ENCODE measurements around the gene MGAT5.

MGAT5 gene

GRCh38 chr2:134341476-134341875 is 87.6 kb downstream of the MGAT5 start:
- no peak overlapping the region for H3K4me3 ChIP-seq (ENCODE audit: low read depth in 1 of 2, low read length in 2 of 2)
- no peak overlapping the region for H3K9ac ChIP-seq (ENCODE audit: low read depth in 1 of 2, low read length in 2 of 2)
- H3K27me3 ChIP-seq (ENCODE audit: control insufficient read depth in 1 of 2, insufficient read depth in 2 of 2, low read length in 2 of 2) = no peaks in the 10 kb centered on the region
- H3K4me1 ChIP-seq (ENCODE audit: control insufficient read depth in 1 of 2, insufficient read depth in 2 of 2, low read length in 2 of 2) = no peaks in the 10 kb centered on the region
- H3K9me3 ChIP-seq (ENCODE audit: control insufficient read depth in 1 of 2, low read length in 2 of 2) = no peaks in the 10 kb centered on the region
- H3K36me3 ChIP-seq (ENCODE audit: control insufficient read depth in 1 of 2, insufficient read depth in 2 of 2, low read length in 2 of 2) = peaks cover 19 to 38% of the 10 kb centered on the region in 2 donors
- no peak overlapping the region for H3K27ac ChIP-seq (ENCODE audit: low read depth, low read length)

DNA sequence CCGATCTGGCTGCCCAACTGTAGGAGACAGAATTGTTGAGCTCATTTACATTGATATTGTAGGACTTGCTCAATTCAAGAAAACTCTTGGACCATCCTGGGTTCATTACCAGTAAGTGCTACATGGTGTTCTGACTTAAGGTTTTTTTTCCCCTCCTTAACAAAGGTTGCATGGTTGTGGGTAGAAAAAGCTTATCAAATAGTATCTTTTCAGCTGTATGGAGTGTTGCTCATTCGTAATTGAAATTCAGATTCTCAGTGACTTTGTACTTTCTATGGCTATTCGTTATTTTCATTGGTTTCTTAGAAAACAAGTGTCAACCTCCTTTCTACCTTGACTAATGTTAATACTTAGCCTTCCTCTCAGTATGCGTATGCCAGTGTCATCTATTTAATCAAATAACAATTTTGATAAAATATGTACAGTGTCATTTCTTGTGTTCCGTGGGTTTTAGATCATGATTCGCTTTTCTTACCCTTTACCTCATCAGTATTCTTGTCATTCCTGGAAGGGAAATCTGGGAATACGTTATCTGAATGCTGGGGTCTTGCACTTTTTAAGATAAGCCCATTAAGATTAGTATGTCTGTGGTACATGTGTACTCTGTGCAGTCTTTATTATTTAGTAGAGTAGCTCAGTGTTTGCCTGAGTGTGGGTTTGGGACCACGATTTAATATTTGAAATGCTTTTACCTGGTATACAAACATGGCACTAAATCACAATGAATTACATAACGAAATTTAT is 91.3 kb downstream of the MGAT5 start:
- H3K4me1 ChIP-seq (ENCODE audit: control insufficient read depth in 1 of 2, insufficient read depth in 2 of 2, low read length in 2 of 2) = peaks cover 0 to 8% of the 10 kb centered on the region in 2 donors
- no peak overlapping the region for H3K27ac ChIP-seq (ENCODE audit: low read depth, low read length)
- H3K36me3 ChIP-seq (ENCODE audit: control insufficient read depth in 1 of 2, insufficient read depth in 2 of 2, low read length in 2 of 2) = peaks cover 15 to 37% of the 10 kb centered on the region in 2 donors
- no peaks in the 10 kb centered on the region for H3K9me3 ChIP-seq (ENCODE audit: control insufficient read depth in 1 of 2, low read length in 2 of 2)
- no peak overlapping the region for H3K9ac ChIP-seq (ENCODE audit: low read depth in 1 of 2, low read length in 2 of 2)
- H3K4me3 ChIP-seq (ENCODE audit: low read depth in 1 of 2, low read length in 2 of 2) = no peak overlapping the region
- no peaks in the 10 kb centered on the region for H3K27me3 ChIP-seq (ENCODE audit: control insufficient read depth in 1 of 2, insufficient read depth in 2 of 2, low read length in 2 of 2)

GRCh38 chr2:134346141-134346540 is 92.3 kb downstream of the MGAT5 start:
- Histone ChIP-seq H3K9me3 (ENCODE audit: control insufficient read depth in 1 of 2, low read length in 2 of 2) (no peaks in the 10 kb centered on the region), H3K4me1 (ENCODE audit: control insufficient read depth in 1 of 2, insufficient read depth in 2 of 2, low read length in 2 of 2) (peaks cover 0 to 8% of the 10 kb centered on the region in 2 donors), H3K9ac (ENCODE audit: low read depth in 1 of 2, low read length in 2 of 2) (no peak overlapping the region), H3K27ac (ENCODE audit: low read depth, low read length) (no peak overlapping the region), H3K27me3 (ENCODE audit: control insufficient read depth in 1 of 2, insufficient read depth in 2 of 2, low read length in 2 of 2) (no peaks in the 10 kb centered on the region), H3K36me3 (ENCODE audit: control insufficient read depth in 1 of 2, insufficient read depth in 2 of 2, low read length in 2 of 2) (peaks cover 21 to 42% of the 10 kb centered on the region in 2 donors), H3K4me3 (ENCODE audit: low read depth in 1 of 2, low read length in 2 of 2) (no peak overlapping the region)

- Histone ChIP-seq H3K4me1 (ENCODE audit: control insufficient read depth in 1 of 2, insufficient read depth in 2 of 2, low read length in 2 of 2) (peaks cover 0 to 8% of the 10 kb centered on the region in 2 donors), H3K4me3 (ENCODE audit: low read depth in 1 of 2, low read length in 2 of 2) (no peak overlapping the region), H3K36me3 (ENCODE audit: control insufficient read depth in 1 of 2, insufficient read depth in 2 of 2, low read length in 2 of 2) (peaks cover 18 to 46% of the 10 kb centered on the region in 2 donors), H3K9me3 (ENCODE audit: control insufficient read depth in 1 of 2, low read length in 2 of 2) (no peaks in the 10 kb centered on the region), H3K27me3 (ENCODE audit: control insufficient read depth in 1 of 2, insufficient read depth in 2 of 2, low read length in 2 of 2) (no peaks in the 10 kb centered on the region), H3K27ac (ENCODE audit: low read depth, low read length) (no peak overlapping the region), H3K9ac (ENCODE audit: low read depth in 1 of 2, low read length in 2 of 2) (no peak overlapping the region)
Measured at GRCh38 chr2:134347756-134348155, 93.9 kb downstream of the MGAT5 start.

GRCh38 chr2:134348239-134348638 is 94.4 kb downstream of the MGAT5 start:
- H3K9ac ChIP-seq (ENCODE audit: low read depth in 1 of 2, low read length in 2 of 2) = no peak overlapping the region
- H3K27me3 ChIP-seq (ENCODE audit: control insufficient read depth in 1 of 2, insufficient read depth in 2 of 2, low read length in 2 of 2) = no peaks in the 10 kb centered on the region
- no peak overlapping the region for H3K4me3 ChIP-seq (ENCODE audit: low read depth in 1 of 2, low read length in 2 of 2)
- H3K9me3 ChIP-seq (ENCODE audit: control insufficient read depth in 1 of 2, low read length in 2 of 2) = no peaks in the 10 kb centered on the region
- peaks cover 0 to 8% of the 10 kb centered on the region in 2 donors for H3K4me1 ChIP-seq (ENCODE audit: control insufficient read depth in 1 of 2, insufficient read depth in 2 of 2, low read length in 2 of 2)
- peaks cover 18 to 49% of the 10 kb centered on the region in 2 donors for H3K36me3 ChIP-seq (ENCODE audit: control insufficient read depth in 1 of 2, insufficient read depth in 2 of 2, low read length in 2 of 2)
- H3K27ac ChIP-seq (ENCODE audit: low read depth, low read length) = no peak overlapping the region

DNA sequence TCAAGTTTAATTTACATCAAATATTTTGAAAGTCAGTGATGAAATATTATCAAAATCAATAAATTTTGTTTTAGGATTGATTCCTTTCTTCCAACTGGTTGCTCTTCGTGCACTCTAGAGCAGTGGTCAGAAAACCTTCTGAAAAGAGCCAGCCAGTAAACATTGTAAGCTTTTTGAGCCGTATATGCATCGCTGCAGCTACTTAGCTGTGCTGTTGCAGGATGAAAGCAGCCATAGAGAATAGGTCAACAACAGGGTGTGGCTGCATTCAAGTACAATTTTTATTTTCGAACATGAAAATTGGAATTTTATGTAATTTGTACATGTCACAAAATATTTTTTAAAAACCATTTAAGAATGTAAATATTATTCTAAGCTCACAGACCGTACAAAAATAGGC is 94.9 kb downstream of the MGAT5 start:
- peaks cover 0 to 8% of the 10 kb centered on the region in 2 donors for H3K4me1 ChIP-seq (ENCODE audit: control insufficient read depth in 1 of 2, insufficient read depth in 2 of 2, low read length in 2 of 2)
- H3K9me3 ChIP-seq (ENCODE audit: control insufficient read depth in 1 of 2, low read length in 2 of 2) = no peaks in the 10 kb centered on the region
- H3K4me3 ChIP-seq (ENCODE audit: low read depth in 1 of 2, low read length in 2 of 2) = no peak overlapping the region
- H3K36me3 ChIP-seq (ENCODE audit: control insufficient read depth in 1 of 2, insufficient read depth in 2 of 2, low read length in 2 of 2) = peaks cover 20 to 49% of the 10 kb centered on the region in 2 donors
- no peak overlapping the region for H3K27ac ChIP-seq (ENCODE audit: low read depth, low read length)
- no peak overlapping the region for H3K9ac ChIP-seq (ENCODE audit: low read depth in 1 of 2, low read length in 2 of 2)
- H3K27me3 ChIP-seq (ENCODE audit: control insufficient read depth in 1 of 2, insufficient read depth in 2 of 2, low read length in 2 of 2) = no peaks in the 10 kb centered on the region

- no peak overlapping the region for H3K4me3 ChIP-seq (ENCODE audit: low read depth in 1 of 2, low read length in 2 of 2)
- peaks cover 0 to 8% of the 10 kb centered on the region in 2 donors for H3K4me1 ChIP-seq (ENCODE audit: control insufficient read depth in 1 of 2, insufficient read depth in 2 of 2, low read length in 2 of 2)
- no peak overlapping the region for H3K9ac ChIP-seq (ENCODE audit: low read depth in 1 of 2, low read length in 2 of 2)
- peaks cover 10 to 40% of the 10 kb centered on the region in 2 donors for H3K36me3 ChIP-seq (ENCODE audit: control insufficient read depth in 1 of 2, insufficient read depth in 2 of 2, low read length in 2 of 2)
- H3K27me3 ChIP-seq (ENCODE audit: control insufficient read depth in 1 of 2, insufficient read depth in 2 of 2, low read length in 2 of 2) = no peaks in the 10 kb centered on the region
- H3K27ac ChIP-seq (ENCODE audit: low read depth, low read length) = no peak overlapping the region
- no peaks in the 10 kb centered on the region for H3K9me3 ChIP-seq (ENCODE audit: control insufficient read depth in 1 of 2, low read length in 2 of 2)
Measured at GRCh38 chr2:134351016-134351415, 97.1 kb downstream of the MGAT5 start.

GRCh38 chr2:134351899-134352298 is 98.0 kb downstream of the MGAT5 start:
- peaks cover 10 to 44% of the 10 kb centered on the region in 2 donors for H3K36me3 ChIP-seq (ENCODE audit: control insufficient read depth in 1 of 2, insufficient read depth in 2 of 2, low read length in 2 of 2)
- no peak overlapping the region for H3K4me3 ChIP-seq (ENCODE audit: low read depth in 1 of 2, low read length in 2 of 2)

DNA sequence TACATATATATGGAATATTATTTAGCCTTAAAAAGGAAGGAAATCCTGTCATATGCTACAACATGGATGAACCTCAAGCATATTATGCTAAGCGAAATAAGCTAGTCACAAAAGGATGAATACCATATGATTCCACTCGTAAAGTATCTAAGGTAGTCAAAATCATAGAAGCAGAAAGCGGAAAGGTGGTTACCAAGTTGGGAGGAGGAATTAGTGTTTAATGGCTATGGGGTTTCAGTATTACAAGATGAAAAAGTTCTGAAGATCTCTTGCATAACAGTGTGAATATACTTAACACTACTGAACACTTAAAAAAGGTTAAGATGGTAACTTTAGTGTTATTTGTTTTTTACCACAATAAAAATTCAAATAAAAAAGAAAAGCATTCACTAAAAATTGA is 99.0 kb downstream of the MGAT5 start:
- Histone ChIP-seq H3K9me3 (ENCODE audit: control insufficient read depth in 1 of 2, low read length in 2 of 2) (no peaks in the 10 kb centered on the region), H3K9ac (ENCODE audit: low read depth in 1 of 2, low read length in 2 of 2) (no peak overlapping the region), H3K4me3 (ENCODE audit: low read depth in 1 of 2, low read length in 2 of 2) (no peak overlapping the region), H3K36me3 (ENCODE audit: control insufficient read depth in 1 of 2, insufficient read depth in 2 of 2, low read length in 2 of 2) (peaks cover 10 to 42% of the 10 kb centered on the region in 2 donors), H3K27me3 (ENCODE audit: control insufficient read depth in 1 of 2, insufficient read depth in 2 of 2, low read length in 2 of 2) (no peaks in the 10 kb centered on the region), H3K4me1 (ENCODE audit: control insufficient read depth in 1 of 2, insufficient read depth in 2 of 2, low read length in 2 of 2) (peaks cover 0 to 6% of the 10 kb centered on the region in 2 donors), H3K27ac (ENCODE audit: low read depth, low read length) (no peak overlapping the region)

More at GRCh38 chr2:134351899-134352298, 98.0 kb downstream of the MGAT5 start:
- Histone ChIP-seq H3K4me1 (ENCODE audit: control insufficient read depth in 1 of 2, insufficient read depth in 2 of 2, low read length in 2 of 2) (peaks cover 0 to 8% of the 10 kb centered on the region in 2 donors), H3K9ac (ENCODE audit: low read depth in 1 of 2, low read length in 2 of 2) (no peak overlapping the region), H3K9me3 (ENCODE audit: control insufficient read depth in 1 of 2, low read length in 2 of 2) (no peaks in the 10 kb centered on the region), H3K27ac (ENCODE audit: low read depth, low read length) (no peak overlapping the region), H3K27me3 (ENCODE audit: control insufficient read depth in 1 of 2, insufficient read depth in 2 of 2, low read length in 2 of 2) (no peaks in the 10 kb centered on the region)

DNA sequence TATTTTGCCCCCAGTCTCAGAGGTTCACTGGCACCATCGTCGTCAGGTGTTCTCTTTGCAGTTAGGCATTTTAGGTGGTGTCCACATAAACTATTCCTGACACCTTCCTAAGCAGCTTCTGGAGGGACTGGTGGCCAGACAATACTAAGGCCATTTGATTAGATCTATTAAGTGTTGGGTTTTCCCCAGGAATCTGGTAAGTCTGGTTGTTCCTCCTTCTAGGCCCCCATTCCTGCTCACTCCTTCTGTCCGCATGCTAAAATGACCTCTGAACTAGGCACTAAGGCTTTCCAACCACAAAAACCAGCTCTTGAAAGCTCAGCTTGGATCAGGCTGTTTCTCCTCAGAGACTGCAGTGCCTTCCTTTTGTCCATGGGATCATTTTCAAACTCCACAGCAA is 100.7 kb downstream of the MGAT5 start:
- Histone ChIP-seq H3K27me3 (ENCODE audit: control insufficient read depth in 1 of 2, insufficient read depth in 2 of 2, low read length in 2 of 2) (no peaks in the 10 kb centered on the region), H3K4me3 (ENCODE audit: low read depth in 1 of 2, low read length in 2 of 2) (no peak overlapping the region), H3K36me3 (ENCODE audit: control insufficient read depth in 1 of 2, insufficient read depth in 2 of 2, low read length in 2 of 2) (peaks cover 10 to 37% of the 10 kb centered on the region in 2 donors), H3K4me1 (ENCODE audit: control insufficient read depth in 1 of 2, insufficient read depth in 2 of 2, low read length in 2 of 2) (peaks cover 6 to 7% of the 10 kb centered on the region in 2 donors), H3K9me3 (ENCODE audit: control insufficient read depth in 1 of 2, low read length in 2 of 2) (no peaks in the 10 kb centered on the region), H3K27ac (ENCODE audit: low read depth, low read length) (no peak overlapping the region), H3K9ac (ENCODE audit: low read depth in 1 of 2, low read length in 2 of 2) (no peak overlapping the region)

All from duodenal mucosa (tissue), 2 donors.